ENCODE data around the gene PPP5C. TPM values are rescaled to one million over a fixed set of nuclear protein-coding genes. Genes with fewer than 3 reads are reported as not detected.

Gene PPP5C
- total RNA-seq, 4 donors from 2014 or later, result 70.5 to 132 (median 88.8) TPM

Small RNAs within 50 kb of the gene (small RNA-seq; reads per million reads assigned to genes)
- not detected for gene RNU6-924P

Other genes with a start within 250 kb of the PPP5C start
- gene IGFL3, start 222.4 kb upstream of the PPP5C start, total RNA-seq, result not detected
- gene IGFL2, start 198.8 kb upstream of the PPP5C start, total RNA-seq, result 1 to 10 TPM in 1 of 4 donors, not detected in 3; 1.0 TPM
- gene IGFL1, start 117.3 kb upstream of the PPP5C start, total RNA-seq, result not detected
- 100 to 1,000 TPM; 166 to 235 (median 209) TPM for gene HIF3A, start 50.0 kb upstream of the PPP5C start, total RNA-seq
- gene CCDC8, start 66.5 kb downstream of the PPP5C start, total RNA-seq, result 1 to 10 TPM; 2.8 to 7.3 (median 5.0) TPM
- under 1 TPM in 1 of 4 donors, not detected in 3; 0.30 TPM for gene PNMA8C, start 81.8 kb downstream of the PPP5C start, total RNA-seq
- gene PNMA8A, start 124.5 kb downstream of the PPP5C start, total RNA-seq, result 1 to 10 TPM in 3 of 4 donors, under 1 TPM in 1; 0.90 to 7.4 (median 3.4) TPM
- 1 to 10 TPM; 3.1 to 4.2 (median 3.7) TPM for gene PNMA8B, start 148.8 kb downstream of the PPP5C start, total RNA-seq

Measured in tibial nerve (tissue), 4 donors.